Measurements from ENCODE around the gene GUCY1A2.

- TF ChIP-seq CTCF (optimal IDR thresholded peaks at IDR 0.05 in 1 of 3, IDR thresholded peaks at IDR 0.05 in 1 of 3, conservative IDR thresholded peaks at IDR 0.05 in 1 of 3; ENCODE audit: extremely low read depth in 1 of 3, insufficient read depth in 2 of 3, low read length in 3 of 3) (no peak), EZH2 (IDR thresholded peaks at IDR 0.05; ENCODE audit: low read length) (no peak)
Measured at GRCh38 chr11:106821291-106821690, 197.0 kb downstream of the GUCY1A2 start.

Measured in keratinocyte (primary cell).